DMS 273 (cell line): ENCODE results near the gene MRPS17.
"Not testable (repeated sequence)": the region's sequence is repeated elsewhere in the genome, so short reads cannot be mapped to it uniquely, and the experiment has no call there.

Experiments used
- DNase-seq: peaks from one replicate; lab custom pipeline; 2025; ENCODE audit not compliant: unreplicated experiment; lab: John Stamatoyannopoulos, UW

Gene MRPS17

GRCh38 chr7:55951637-55952351, at the start of gene MRPS17:
MRPS17 (plus strand) TSS chr7:55951877; CDS start chr7:55953196, 1,319 bp downstream.
- DNase-seq, result peak; percentile 98

- DNase-seq, result no peak
Measured at GRCh38 chr7:55903985-55904759, 47.5 kb upstream of the MRPS17 start.

GRCh38 chr7:55912748-55913158, 38.9 kb upstream of the MRPS17 start:
- DNase-seq, result no peak

- DNase-seq, result no peak
Measured at GRCh38 chr7:55917771-55918170, 33.9 kb upstream of the MRPS17 start.

- DNase-seq, result no peak
Measured at GRCh38 chr7:55928006-55928767, 23.5 kb upstream of the MRPS17 start.

GRCh38 chr7:55931421-55932151, 20.1 kb upstream of the MRPS17 start:
- DNase-seq, result no peak

- DNase-seq, result no peak
Measured at GRCh38 chr7:55939514-55940123, 12.1 kb upstream of the MRPS17 start.

GRCh38 chr7:55946545-55946944, 5.1 kb upstream of the MRPS17 start:
- no peak for DNase-seq

GRCh38 chr7:55952352-55952671, 635 bp downstream of the MRPS17 start:
- not testable (repeated sequence) for DNase-seq

- peak; percentile 21 for DNase-seq
Measured at GRCh38 chr7:55953707-55954475, 2.2 kb downstream of the MRPS17 start.

GRCh38 chr7:55957190-55957589, 5.5 kb downstream of the MRPS17 start:
- DNase-seq, result no peak

GRCh38 chr7:55962014-55962413, 10.3 kb downstream of the MRPS17 start:
- peak; percentile 39 for DNase-seq

- no peak for DNase-seq
Measured at GRCh38 chr7:55963584-55964168, 12.0 kb downstream of the MRPS17 start.

GRCh38 chr7:55964261-55965099, 12.8 kb downstream of the MRPS17 start, which contains the start of gene NIPSNAP2:
NIPSNAP2 (plus strand) TSS chr7:55964585; CDS start chr7:55964610, 25 bp downstream.
- peak; percentile 93 for DNase-seq

- peak; percentile 81 for DNase-seq
Measured at GRCh38 chr7:55965100-55965470, 13.4 kb downstream of the MRPS17 start.

- DNase-seq, result no peak
Measured at GRCh38 chr7:55965805-55966421, 14.2 kb downstream of the MRPS17 start.

GRCh38 chr7:55966851-55967250, 15.2 kb downstream of the MRPS17 start:
- no peak for DNase-seq

GRCh38 chr7:55969391-55969790, 17.7 kb downstream of the MRPS17 start:
- no peak for DNase-seq
